Pancreas (tissue), 10 donors: ENCODE measurements around the gene CHTF8. TPM values are rescaled to one million over a fixed set of nuclear protein-coding genes. Genes with fewer than 3 reads are reported as not detected.

Source experiments
- ATAC-seq, 4 donors: fragments of 200-7000 bp; cut with Tn5 transposase; one replicate each; pipeline versions ENCODE4 v1.8.0 to v1.9.1; 2020; ENCODE audit warnings: mild to moderate bottlenecking in 4 of 4, moderate library complexity in 4 of 4
- DNase-seq, 6 donors: peaks; one replicate each; pipeline ENCODE4 v3.0.0-alpha.2; 2020
- FAIRE-seq: peaks from 2 replicates; lab custom pipeline; 2012; peaks lifted over from hg19 to GRCh38; lab: Jason Lieb, UNC
- H3K27ac ChIP-seq, 4 donors: fragments of 200-600 bp; sonication (generic); 1 replicate in 3 of 4; 2 replicates in 1 of 4; pipeline versions ENCODE4 v1.5.0 to v1.8.0; 2020
- H3K27me3 ChIP-seq, 4 donors: fragments of 200-600 bp; one replicate each; pipeline ENCODE4 v1.8.0; 2021
- H3K36me3 ChIP-seq, 3 donors: fragments of 200-600 bp; sonication (generic) in 1 of 3; one replicate each; pipeline versions ENCODE4 v1.5.0 to v1.8.0; 2020 to 2021
- H3K4me1 ChIP-seq, 3 donors: fragments of 200-600 bp; one replicate each; pipeline ENCODE4 v1.8.0; 2021
- H3K4me3 ChIP-seq, 4 donors: fragments of 200-600 bp; sonication (generic) in 2 of 4; one replicate each; pipeline versions ENCODE4 v1.5.0 to v1.8.0; 2020 to 2021
- H3K9me3 ChIP-seq, 4 donors: fragments of 200-600 bp; one replicate each; pipeline ENCODE4 v1.8.0; 2021
- CTCF ChIP-seq, 4 donors: fragments of 200-600 bp; sonication (generic) in 3 of 4; IDR thresholded peaks; one replicate each; pipeline versions ENCODE4 v1.5.0 to v1.8.0; 2021; ENCODE audit warnings: antibody characterized with exemption in 4 of 4
- WGBS, 2 donors: extraction: QIAGEN DNeasy Blood & Tissue Kit; methylation state at CpG; one replicate each; pipeline ENCODE4 v1.1.7; 2013; 5-methylcytosine and 5-hydroxymethylcytosine counted together
- intact Hi-C, 3 donors: fragments of 100-400 bp; cut with DNase I; formaldehyde crosslinking; loops; one replicate each; pipeline versions ENCODE4 v1.11.1 to v1.14.2; 2022
- polyA plus RNA-seq, 2 donors: library from polyadenylated mRNA; stranded (reverse); fragments of 200-250 nt; gene quantifications; one replicate each; pipeline ENCODE4 v1.2.3, GENCODE V29; 2013
- total RNA-seq, 6 donors: library from RNA; stranded (reverse); fragmentation: NEBNext Ultra II Directional in 4 of 6; extraction: Animal tissue kit (Norgen Biotek cat#: 25700) in 4 of 6; gene quantifications; one replicate each; pipeline versions ENCODE4 v1.2.1 to v1.2.4, GENCODE V29; 2021 to 2023
- donor health status: healthy with polysubstance abuse.
- donor health status: DM: no; HTN: no; CAD: no; lungs with moderate emphysema.
- donor health status: DM: no; HTN: no; CAD: no.
- donor health status: control.
- donor health status: control.
- donor health status: Bipolar disorder and iron deficiency.
- donor health status: DM: yes; HTN: yes; CAD: no.
- donor health status: DM: no; HTN: no; CAD: no.
- donor health status: DM: no; HTN: no; CAD: no.
- donor health status: DM: yes; HTN: yes; CAD: no.

Gene CHTF8
- total and polyA plus RNA-seq, 8 donors, result 21.7 to 74.5 (median 41.1) TPM

GRCh38 chr16:69084289-69084688 is 48.1 kb downstream of the CHTF8 start:
- Histone ChIP-seq H3K27me3 (no peaks in the 10 kb centered on the region), H3K36me3 (no peaks in the 10 kb centered on the region), H3K4me3 (no peak overlapping the region), H3K9me3 (no peaks in the 10 kb centered on the region), H3K4me1 (peaks cover 0 to 4% (median 0%) of the 10 kb centered on the region in 3 donors), H3K27ac (no peak overlapping the region)
- DNase-seq (no peak), ATAC-seq (no peak), FAIRE-seq (no peak)
- intact Hi-C loops, result no loop called here
- TF ChIP-seq CTCF (IDR thresholded peaks at IDR 0.05), result no peak
- 70 to 75% methylated on average over 2 of the region's 2 CpGs for WGBS, 2 donors

GRCh38 chr16:69083306-69083941 is 49.0 kb downstream of the CHTF8 start:
- no peak for TF ChIP-seq CTCF (IDR thresholded peaks at IDR 0.05)
- no peak for DNase-seq
- no peak overlapping the region for H3K4me3 ChIP-seq
- intact Hi-C loops, result no loop called here
- H3K27ac ChIP-seq, result no peak overlapping the region
- ATAC-seq, result peak in 1 of 4 donors; percentile 48
- H3K9me3 ChIP-seq, result no peaks in the 10 kb centered on the region
- no peak for FAIRE-seq
- WGBS, 2 donors, result 87 to 90% methylated on average over 16 of the region's 16 CpGs
- no peaks in the 10 kb centered on the region for H3K36me3 ChIP-seq
- no peaks in the 10 kb centered on the region for H3K27me3 ChIP-seq
- no peaks in the 10 kb centered on the region for H3K4me1 ChIP-seq

GRCh38 chr16:69079697-69080096 is 52.7 kb downstream of the CHTF8 start:
- no peak for FAIRE-seq
- Histone ChIP-seq H3K9me3 (no peaks in the 10 kb centered on the region), H3K4me3 (no peak overlapping the region), H3K4me1 (no peaks in the 10 kb centered on the region), H3K36me3 (no peaks in the 10 kb centered on the region), H3K27ac (no peak overlapping the region), H3K27me3 (no peaks in the 10 kb centered on the region)
- intact Hi-C loops, result no loop called here
- ATAC-seq, result no peak
- 99 to 100% methylated on average over 2 of the region's 2 CpGs for WGBS, 2 donors
- no peak for TF ChIP-seq CTCF (IDR thresholded peaks at IDR 0.05)
- no peak for DNase-seq

- Histone ChIP-seq H3K4me3 (no peak overlapping the region), H3K27ac (no peak overlapping the region), H3K9me3 (no peaks in the 10 kb centered on the region), H3K36me3 (no peaks in the 10 kb centered on the region), H3K27me3 (no peaks in the 10 kb centered on the region), H3K4me1 (no peaks in the 10 kb centered on the region)
- no peak for ATAC-seq
- DNase-seq, result no peak
- FAIRE-seq, result no peak
- TF ChIP-seq CTCF (IDR thresholded peaks at IDR 0.05), result no peak
- intact Hi-C loops, result no loop called here
- 90 to 93% methylated on average over 7 of the region's 7 CpGs for WGBS, 2 donors
Observed at GRCh38 chr16:69078073-69078472, 54.3 kb downstream of the CHTF8 start.

GRCh38 chr16:69077251-69077650 is 55.1 kb downstream of the CHTF8 start:
- DNase-seq (no peak), FAIRE-seq (no peak), ATAC-seq (no peak)
- WGBS, 2 donors, result 91 to 92% methylated on average over 4 of the region's 4 CpGs
- Histone ChIP-seq H3K9me3 (no peaks in the 10 kb centered on the region), H3K4me1 (no peaks in the 10 kb centered on the region), H3K27ac (no peak overlapping the region), H3K27me3 (no peaks in the 10 kb centered on the region), H3K4me3 (no peak overlapping the region), H3K36me3 (no peaks in the 10 kb centered on the region)
- no peak for TF ChIP-seq CTCF (IDR thresholded peaks at IDR 0.05)
- intact Hi-C loops, result no loop called here
